Loucy (cell line): Measurements from ENCODE around the gene RASGRP2.

Experiments
- H2AFZ ChIP-seq: fragments of 200-600 bp; sonication (generic); 2 replicates; pipeline ENCODE4 v1.6.0; 2016; ENCODE audit warnings: antibody characterized with exemption, mild to moderate bottlenecking, low read length, moderate library complexity
- H3F3A ChIP-seq: fragments of 200-600 bp; 2 replicates; pipeline ENCODE4 v1.6.0; 2016; ENCODE audit warnings: antibody characterized with exemption, low read depth, mild to moderate bottlenecking
- H3K27me3 ChIP-seq: fragments of 200-600 bp; sonication (generic); 2 replicates; pipeline ENCODE4 v1.6.1; 2014; ENCODE audit warnings: low read length, mild to moderate bottlenecking; ENCODE audit not compliant: insufficient read depth, poor library complexity, severe bottlenecking
- H3K36me3 ChIP-seq: fragments of 200-600 bp; sonication (generic); 2 replicates; pipeline ENCODE4 v1.6.1; 2016; ENCODE audit warnings: low read length; ENCODE audit not compliant: insufficient read depth
- H3K4me1 ChIP-seq: fragments of 200-600 bp; sonication (generic); 2 replicates; pipeline ENCODE4 v1.5.1; 2014; ENCODE audit warnings: low read length, mild to moderate bottlenecking; ENCODE audit not compliant: insufficient read depth, poor library complexity, severe bottlenecking
- H3K4me2 ChIP-seq: fragments of 200-600 bp; sonication (generic); 2 replicates; pipeline ENCODE4 v1.6.0; 2014; ENCODE audit warnings: antibody characterized with exemption, low read length, low read depth, mild to moderate bottlenecking; ENCODE audit not compliant: poor library complexity, severe bottlenecking
- H3K4me3 ChIP-seq: fragments of 200-600 bp; sonication (generic); 2 replicates; pipeline ENCODE4 v1.5.1; 2014; ENCODE audit warnings: low read length, mild to moderate bottlenecking, mixed read lengths; ENCODE audit not compliant: poor library complexity, severe bottlenecking
- H3K79me2 ChIP-seq: fragments of 200-600 bp; sonication (generic); 2 replicates; pipeline ENCODE4 v1.6.1; 2014; ENCODE audit warnings: low read length; ENCODE audit not compliant: insufficient read depth
- H3K9ac ChIP-seq: fragments of 200-600 bp; sonication (generic); 2 replicates; pipeline ENCODE4 v1.6.0; 2014; ENCODE audit warnings: mild to moderate bottlenecking, low read depth, low read length, moderate library complexity; ENCODE audit not compliant: poor library complexity, severe bottlenecking
- H3K9me2 ChIP-seq: fragments of 200-600 bp; sonication (generic); replicated peaks from 2 replicates; pipeline ENCODE4 v1.6.1; 2016; ENCODE audit warnings: low read depth, low read length, mixed read lengths
- H3K9me3 ChIP-seq: fragments of 200-600 bp; sonication (generic); 2 replicates; pipeline ENCODE4 v1.6.1; 2014; ENCODE audit warnings: mild to moderate bottlenecking, antibody characterized with exemption, low read length, low read depth; ENCODE audit not compliant: insufficient read depth
- H4K20me1 ChIP-seq: fragments of 200-600 bp; sonication (generic); 2 replicates; pipeline ENCODE4 v1.6.0; 2014; ENCODE audit warnings: antibody characterized with exemption, low read length, mild to moderate bottlenecking; ENCODE audit not compliant: insufficient read depth, poor library complexity, severe bottlenecking
- CTCF ChIP-seq: fragments of 200-600 bp; sonication (generic); conservative IDR thresholded peaks from 2 replicates; pipeline ENCODE4 v1.5.1; 2014; ENCODE audit warnings: mild to moderate bottlenecking, antibody characterized with exemption, low read length
- EZH2phosphoT487 ChIP-seq: fragments of 200-600 bp; IDR thresholded peaks from 2 replicates; pipeline ENCODE4 v1.6.1; 2018; ENCODE audit warnings: antibody characterized with exemption, mild to moderate bottlenecking, moderate library complexity, borderline replicate concordance

Gene RASGRP2

GRCh38 chr11:64776875-64777274, 32.9 kb upstream of the RASGRP2 start:
- no peaks in the 10 kb centered on the region for H3K9me2 ChIP-seq
- peaks cover 54% of the 10 kb centered on the region for H3K36me3 ChIP-seq
- H3K4me2 ChIP-seq = peak overlapping the region; percentile 92
- H3K79me2 ChIP-seq = peaks cover 68% of the 10 kb centered on the region
- H3K9ac ChIP-seq = peak overlapping the region; percentile 80
- no peaks in the 10 kb centered on the region for H3K27me3 ChIP-seq
- H3K9me3 ChIP-seq = no peaks in the 10 kb centered on the region
- H3K4me1 ChIP-seq = peaks cover 64% of the 10 kb centered on the region
- peak overlapping the region; percentile 91 for H3K4me3 ChIP-seq
- peaks cover 19% of the 10 kb centered on the region; the same call in 1 of the 2 replicates for H3F3A ChIP-seq
- TF ChIP-seq CTCF (no peak), EZH2phosphoT487 (no peak)
- no peak overlapping the region for H2AFZ ChIP-seq
- peaks cover 56% of the 10 kb centered on the region for H4K20me1 ChIP-seq

GRCh38 chr11:64776425-64776824, 32.5 kb upstream of the RASGRP2 start:
- H3K4me2 ChIP-seq = peak overlapping the region; percentile 92
- H3K9me2 ChIP-seq = no peaks in the 10 kb centered on the region
- TF ChIP-seq CTCF (no peak), EZH2phosphoT487 (no peak)
- H3K27me3 ChIP-seq = no peaks in the 10 kb centered on the region
- H3K4me1 ChIP-seq = peaks cover 69% of the 10 kb centered on the region
- peaks cover 73% of the 10 kb centered on the region for H3K79me2 ChIP-seq
- H4K20me1 ChIP-seq = peaks cover 61% of the 10 kb centered on the region
- H3K36me3 ChIP-seq = peaks cover 58% of the 10 kb centered on the region
- peak overlapping the region; percentile 91 for H3K4me3 ChIP-seq
- no peaks in the 10 kb centered on the region for H3K9me3 ChIP-seq
- H2AFZ ChIP-seq = no peak overlapping the region
- H3K9ac ChIP-seq = peak overlapping the region; percentile 80
- peaks cover 21% of the 10 kb centered on the region; the same call in 1 of the 2 replicates for H3F3A ChIP-seq

- Histone ChIP-seq H3K4me2 (peak overlapping the region; percentile 92), H3K9me3 (no peaks in the 10 kb centered on the region)
- TF ChIP-seq CTCF (no peak), EZH2phosphoT487 (no peak)
These were observed 30.2 kb upstream of the RASGRP2 start for GRCh38 chr11:64774144-64774543.

More at GRCh38 chr11:64774144-64774543, 30.2 kb upstream of the RASGRP2 start:
- Histone ChIP-seq H3K36me3 (peaks cover 81% of the 10 kb centered on the region), H3K9me2 (no peaks in the 10 kb centered on the region), H2AFZ (no peak overlapping the region), H3K9ac (peak overlapping the region; percentile 8), H3K4me1 (peaks cover 60% of the 10 kb centered on the region), H3F3A (peaks cover 27% of the 10 kb centered on the region; the same call in 1 of the 2 replicates), H3K27me3 (no peaks in the 10 kb centered on the region), H3K4me3 (peak overlapping the region; percentile 35), H4K20me1 (peaks cover 84% of the 10 kb centered on the region), H3K79me2 (peaks cover 85% of the 10 kb centered on the region)
